HCT116 (cell line): ENCODE data around the gene TAX1BP1. TPM values are rescaled to one million over a fixed set of nuclear protein-coding genes. Genes with fewer than 3 reads are reported as not detected.

Experiments used
- ATAC-seq: fragments of 200-7000 bp; cut with Tn5 transposase; 2 replicates; pipeline ENCODE4 v1.9.1; 2020; ENCODE audit warnings: mild to moderate bottlenecking, moderate library complexity
- BruUV-seq: library from RNA; stranded (reverse); fragments of 400-500 nt; replicated peaks from 2 replicates; lab custom pipeline; 2021; lab: Mats Ljungman, UMichigan
- CTCF ChIA-PET: fragments of 300-600 bp; sonication (Branson Sonifier 250); formaldehyde crosslinking; loops from one replicate; lab custom pipeline; 2021; ENCODE audit warnings: antibody characterized with exemption; lab: Charles Lee
- POLR2A ChIA-PET: fragments of 300-600, 350-600 bp; sonication (Branson Sonifier 250); formaldehyde crosslinking; loops from one replicate; lab custom pipeline; 2021; ENCODE audit warnings: antibody characterized with exemption; lab: Charles Lee
- RAD21 ChIA-PET, 2 experiments: fragments of 300-600 bp; sonication (Branson Sonifier 250); formaldehyde crosslinking; loops; one replicate each; lab custom pipeline; 2023; ENCODE audit warnings: low total read pairs in 2 of 2; ENCODE audit not compliant: uncharacterized antibody in 2 of 2, unreplicated experiment in 2 of 2, low non-redundant PET in 1 of 2; lab: Charles Lee
- DNase-seq: peaks from one replicate; pipeline ENCODE4 v3.0.0-alpha.2; 2010; ENCODE audit warnings: low read depth, low spot score
- H2AFZ ChIP-seq: fragments of 200-600 bp; shearing (Covaris generic), sonication (generic); 2 replicates; pipeline ENCODE4 v1.6.1; 2017; ENCODE audit warnings: low read depth, mixed run types, mixed read lengths, antibody characterized with exemption, low read length; ENCODE audit not compliant: poor library complexity, severe bottlenecking
- H3K27ac ChIP-seq: 2 replicates; pipeline ENCODE4 v1.5.1; 2012; ENCODE audit warnings: low read depth, low read length
- H3K27me3 ChIP-seq: fragments of 200-600 bp; sonication (generic); 2 replicates; pipeline ENCODE4 v1.6.1; 2016; ENCODE audit warnings: mixed run types, low read length, mixed read lengths; ENCODE audit not compliant: insufficient read depth
- H3K36me3 ChIP-seq, 2 experiments: fragments of 200-500 bp in 1 of 2; fragments of 200-600 bp in 1 of 2; sonication (Bioruptor generic) in 1 of 2; sonication (generic) in 1 of 2; 2 replicates each; pipeline versions ENCODE4 v1.5.1 to v1.6.1; 2014 to 2016; ENCODE audit warnings: low read length in 2 of 2, inconsistent platforms in 1 of 2, mixed read lengths in 1 of 2, mixed run types in 1 of 2; ENCODE audit not compliant: insufficient read depth in 2 of 2, control insufficient read depth in 1 of 2
- H3K4me1 ChIP-seq, 2 experiments: fragments of 200-600 bp in 1 of 2; sonication (generic) in 1 of 2; 2 replicates each; pipeline versions ENCODE4 v1.5.1 to v1.6.1; 2012 to 2017; ENCODE audit warnings: low read length in 2 of 2, inconsistent platforms in 1 of 2, mild to moderate bottlenecking in 1 of 2, mixed read lengths in 1 of 2, mixed run types in 1 of 2, moderate library complexity in 1 of 2; ENCODE audit not compliant: insufficient read depth in 2 of 2, control insufficient read depth in 1 of 2
- H3K4me2 ChIP-seq: fragments of 200-600 bp; sonication (generic); 2 replicates; pipeline ENCODE4 v1.6.1; 2017; ENCODE audit warnings: mixed run types, low read length, mixed read lengths
- H3K4me3 ChIP-seq, 2 experiments: fragments of 200-600 bp in 1 of 2; sonication (generic) in 1 of 2; replicated peaks in 1 of 2; 2 replicates each; pipeline ENCODE4 v1.5.1; 2011 to 2016; ENCODE audit warnings: low read length in 2 of 2, control low read depth in 1 of 2, low read depth in 1 of 2, mild to moderate bottlenecking in 1 of 2, mixed read lengths in 1 of 2, mixed run types in 1 of 2
- H3K79me2 ChIP-seq: fragments of 200-600 bp; sonication (generic); 2 replicates; pipeline ENCODE4 v1.6.1; 2017; ENCODE audit warnings: mild to moderate bottlenecking, mixed run types, low read length, moderate library complexity, mixed read lengths; ENCODE audit not compliant: insufficient read depth
- H3K9ac ChIP-seq: fragments of 200-600 bp; sonication (generic); 2 replicates; pipeline ENCODE4 v1.6.1; 2016; ENCODE audit warnings: low read length, mixed read lengths
- H3K9me2 ChIP-seq: fragments of 200-600 bp; sonication (generic), shearing (Covaris generic); 2 replicates; pipeline ENCODE4 v1.6.1; 2017; ENCODE audit warnings: mixed run types, mild to moderate bottlenecking, moderate library complexity; ENCODE audit not compliant: insufficient read depth
- H3K9me3 ChIP-seq, 2 experiments: fragments of 200-500 bp in 1 of 2; fragments of 200-600 bp in 1 of 2; sonication (Bioruptor generic) in 1 of 2; sonication (generic) in 1 of 2; 2 replicates each; pipeline ENCODE4 v1.6.1; 2014 to 2017; ENCODE audit warnings: low read length in 2 of 2, mixed read lengths in 2 of 2, inconsistent platforms in 1 of 2, low read depth in 1 of 2, mild to moderate bottlenecking in 1 of 2, mixed run types in 1 of 2, moderate library complexity in 1 of 2; ENCODE audit not compliant: control insufficient read depth in 1 of 2, insufficient read depth in 1 of 2
- H4K20me1 ChIP-seq: fragments of 200-600 bp; sonication (generic), shearing (Covaris generic); 2 replicates; pipeline ENCODE4 v1.6.1; 2017; ENCODE audit warnings: mixed run types, mild to moderate bottlenecking, moderate library complexity; ENCODE audit not compliant: insufficient read depth
- ATF3 ChIP-seq: IDR thresholded peaks from 2 replicates; pipeline ENCODE4 v1.6.1; 2012
- CBX3 ChIP-seq: IDR thresholded peaks from 2 replicates; pipeline ENCODE4 v1.6.1; 2012; ENCODE audit warnings: low read depth
- EGR1 ChIP-seq: IDR thresholded peaks from 2 replicates; pipeline ENCODE4 v1.6.1; 2012; ENCODE audit warnings: low read depth
- EZH2phosphoT487 ChIP-seq: fragments of 200-600 bp; IDR thresholded peaks from 2 replicates; pipeline ENCODE4 v1.6.1; 2018; ENCODE audit warnings: antibody characterized with exemption, borderline replicate concordance
- JUND ChIP-seq: IDR thresholded peaks from 2 replicates; pipeline ENCODE4 v1.6.1; 2012
- POLR2A ChIP-seq: IDR thresholded peaks from 2 replicates; pipeline ENCODE4 v1.7.0; 2011; ENCODE audit warnings: borderline replicate concordance; ENCODE audit not compliant: insufficient read depth, insufficient read length; ENCODE audit errors: extremely low read depth
- SIN3A ChIP-seq: IDR thresholded peaks from 2 replicates; pipeline ENCODE4 v1.6.1; 2012; ENCODE audit warnings: low read depth
- SRF ChIP-seq: IDR thresholded peaks from 2 replicates; pipeline ENCODE4 v1.6.1; 2012; ENCODE audit warnings: low read depth
- ZFX ChIP-seq: fragments of 450-650 bp; IDR thresholded peaks from 2 replicates; pipeline ENCODE4 v1.6.1; 2017
- intact Hi-C: fragments of 100-400 bp; cut with micrococcal nuclease; formaldehyde crosslinking; loops from 2 replicates; pipeline ENCODE4 v1.10.0; 2022
- total RNA-seq: library from RNA; stranded (reverse); gene quantifications from one replicate; pipeline ENCODE4 v1.2.1, GENCODE V29; 2021; ENCODE audit not compliant: unreplicated experiment
- TF ChIP-seq, protein P1 (sequence below): IDR thresholded peaks from 2 replicates; pipeline ENCODE4 v1.6.1; 2011; ENCODE audit warnings: mild to moderate bottlenecking, low read length, moderate library complexity; ENCODE audit not compliant: insufficient replicate concordance; ENCODE audit errors: extremely low read depth

The TAX1BP1 gene
- total RNA-seq, 1 experiment from 2014 or later: 68.1 TPM

- no TSS peak for BruUV-seq
- TF ChIP-seq EGR1 (no peak), JUND (no peak), ZFX (no peak), CBX3 (no peak), SRF (no peak), EZH2phosphoT487 (no peak), SIN3A (no peak), POLR2A (no peak), ATF3 (no peak)
- TF ChIP-seq, protein P1, sequence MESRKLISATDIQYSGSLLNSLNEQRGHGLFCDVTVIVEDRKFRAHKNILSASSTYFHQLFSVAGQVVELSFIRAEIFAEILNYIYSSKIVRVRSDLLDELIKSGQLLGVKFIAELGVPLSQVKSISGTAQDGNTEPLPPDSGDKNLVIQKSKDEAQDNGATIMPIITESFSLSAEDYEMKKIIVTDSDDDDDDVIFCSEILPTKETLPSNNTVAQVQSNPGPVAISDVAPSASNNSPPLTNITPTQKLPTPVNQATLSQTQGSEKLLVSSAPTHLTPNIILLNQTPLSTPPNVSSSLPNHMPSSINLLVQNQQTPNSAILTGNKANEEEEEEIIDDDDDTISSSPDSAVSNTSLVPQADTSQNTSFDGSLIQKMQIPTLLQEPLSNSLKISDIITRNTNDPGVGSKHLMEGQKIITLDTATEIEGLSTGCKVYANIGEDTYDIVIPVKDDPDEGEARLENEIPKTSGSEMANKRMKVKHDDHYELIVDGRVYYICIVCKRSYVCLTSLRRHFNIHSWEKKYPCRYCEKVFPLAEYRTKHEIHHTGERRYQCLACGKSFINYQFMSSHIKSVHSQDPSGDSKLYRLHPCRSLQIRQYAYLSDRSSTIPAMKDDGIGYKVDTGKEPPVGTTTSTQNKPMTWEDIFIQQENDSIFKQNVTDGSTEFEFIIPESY: no peak
- H3K27me3 ChIP-seq: no peaks in the 10 kb centered on the region
- POLR2A ChIA-PET: no interaction called here
- ATAC-seq (no peak), DNase-seq (no peak)
- no peaks in the 10 kb centered on the region for H4K20me1 ChIP-seq
- intact Hi-C loops: no loop called here
- H3K9me3 ChIP-seq: no peaks in the 10 kb centered on the region
- H2AFZ ChIP-seq: no peak overlapping the region
- CTCF ChIA-PET: interaction anchor here (1.0 to 1.5 kb wide), 2 partner anchors 13 to 24 kb away, joined by 3 read pairs; no protein-coding TSS in a partner anchor
- no peak overlapping the region for H3K4me2 ChIP-seq
- no peak overlapping the region for H3K4me3 ChIP-seq
- peaks cover 32% of the 10 kb centered on the region for H3K79me2 ChIP-seq
- no peaks in the 10 kb centered on the region for H3K9me2 ChIP-seq
- no peak overlapping the region for H3K27ac ChIP-seq
- no peak overlapping the region for H3K9ac ChIP-seq
- peaks cover 20 to 34% of the 10 kb centered on the region in 2 experiments for H3K36me3 ChIP-seq
- peaks cover 2 to 5% of the 10 kb centered on the region in 2 experiments for H3K4me1 ChIP-seq
- RAD21 ChIA-PET: no interaction called here
These were observed 10.4 kb downstream of the TAX1BP1 start for GRCh38 chr7:27750316-27750715.
